NCI-H226 (cell line): ENCODE data around the gene SYNE1.

Experiments
- DNase-seq: peaks from one replicate; pipeline ENCODE4 v3.0.0-alpha.2; 2015

SYNE1 gene

GRCh38 chr6:152221806-152222628 is 415.1 kb downstream of the SYNE1 start:
- DNase-seq = no peak

- no peak for DNase-seq
Measured at GRCh38 chr6:152220786-152221185, 416.4 kb downstream of the SYNE1 start.

- no peak for DNase-seq
Measured at GRCh38 chr6:152218887-152219286, 418.3 kb downstream of the SYNE1 start.

GRCh38 chr6:152212437-152212836 is 424.7 kb downstream of the SYNE1 start:
- no peak for DNase-seq

GRCh38 chr6:152209211-152209610 is 428.0 kb downstream of the SYNE1 start:
- no peak for DNase-seq

- DNase-seq = no peak
Measured at GRCh38 chr6:152207915-152208714, 429.0 kb downstream of the SYNE1 start.

GRCh38 chr6:152206072-152206818 is 430.9 kb downstream of the SYNE1 start:
- DNase-seq = no peak

GRCh38 chr6:152204591-152204990 is 432.6 kb downstream of the SYNE1 start:
- no peak for DNase-seq

- no peak for DNase-seq
Measured at GRCh38 chr6:152201120-152201519, 436.0 kb downstream of the SYNE1 start.

- no peak for DNase-seq
Measured at GRCh38 chr6:152195896-152196295, 441.3 kb downstream of the SYNE1 start.

GRCh38 chr6:152189736-152190135 is 447.4 kb downstream of the SYNE1 start:
- no peak for DNase-seq

- DNase-seq = no peak
Measured at GRCh38 chr6:152188011-152188410, 449.2 kb downstream of the SYNE1 start.

- DNase-seq = no peak
Measured at GRCh38 chr6:152186840-152187239, 450.3 kb downstream of the SYNE1 start.

GRCh38 chr6:152184917-152185574 is 452.1 kb downstream of the SYNE1 start:
- DNase-seq = no peak

- DNase-seq = no peak
Measured at GRCh38 chr6:152184573-152184916, 452.6 kb downstream of the SYNE1 start.

GRCh38 chr6:152180601-152181000 is 456.6 kb downstream of the SYNE1 start:
- DNase-seq = no peak

GRCh38 chr6:152176268-152176667 is 460.9 kb downstream of the SYNE1 start:
- DNase-seq = no peak

- DNase-seq = no peak
Measured at GRCh38 chr6:152173957-152174356, 463.2 kb downstream of the SYNE1 start.

GRCh38 chr6:152173321-152173720 is 463.8 kb downstream of the SYNE1 start:
- no peak for DNase-seq

GRCh38 chr6:152170702-152171667 is 466.2 kb downstream of the SYNE1 start:
- peak; percentile 95 for DNase-seq

GRCh38 chr6:152170313-152170701 is 466.9 kb downstream of the SYNE1 start:
- DNase-seq = peak; percentile 59
